HS-5 (cell line): Measurements from ENCODE around the gene DAB1.
"Not testable (repeated sequence)": the region's sequence is repeated elsewhere in the genome, so short reads cannot be mapped to it uniquely, and the experiment has no call there.

Experiments used
- DNase-seq: peaks from one replicate; pipeline ENCODE4 v3.0.0-alpha.2; 2012; ENCODE audit warnings: low read depth

DAB1 gene

GRCh38 chr1:57118948-57119603 lies 304.8 kb downstream of the DAB1 start:
- no peak for DNase-seq

GRCh38 chr1:57117753-57118152 lies 306.1 kb downstream of the DAB1 start:
- no peak for DNase-seq

GRCh38 chr1:57116871-57117270 lies 307.0 kb downstream of the DAB1 start:
- no peak for DNase-seq

- DNase-seq = no peak
Observed at GRCh38 chr1:57115030-57115614, 308.7 kb downstream of the DAB1 start.

GRCh38 chr1:57112148-57112547 lies 311.7 kb downstream of the DAB1 start:
- no peak for DNase-seq

GRCh38 chr1:57111175-57111574 lies 312.7 kb downstream of the DAB1 start:
- DNase-seq = no peak

GRCh38 chr1:57109883-57110282 lies 314.0 kb downstream of the DAB1 start:
- DNase-seq = no peak

DNA sequence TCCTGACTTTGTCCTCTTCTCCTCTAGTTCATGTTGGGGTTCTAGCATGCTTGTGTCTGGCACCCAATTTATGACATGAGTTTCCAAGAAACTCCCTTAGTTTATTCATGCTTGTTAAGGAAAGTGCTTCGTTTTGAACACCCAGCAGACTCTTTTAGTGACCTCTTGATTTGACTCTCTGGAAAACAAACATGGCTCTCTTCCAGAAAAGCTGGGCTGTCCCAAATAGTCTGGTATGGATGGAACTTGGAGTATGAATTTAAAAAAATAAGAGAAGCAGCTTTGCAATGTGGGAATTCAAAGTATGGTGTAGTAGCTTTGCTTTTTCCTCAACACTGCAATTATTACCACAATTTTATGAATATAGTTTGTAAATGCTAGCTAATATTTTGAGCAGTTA lies 314.6 kb downstream of the DAB1 start:
- DNase-seq = no peak

DNA sequence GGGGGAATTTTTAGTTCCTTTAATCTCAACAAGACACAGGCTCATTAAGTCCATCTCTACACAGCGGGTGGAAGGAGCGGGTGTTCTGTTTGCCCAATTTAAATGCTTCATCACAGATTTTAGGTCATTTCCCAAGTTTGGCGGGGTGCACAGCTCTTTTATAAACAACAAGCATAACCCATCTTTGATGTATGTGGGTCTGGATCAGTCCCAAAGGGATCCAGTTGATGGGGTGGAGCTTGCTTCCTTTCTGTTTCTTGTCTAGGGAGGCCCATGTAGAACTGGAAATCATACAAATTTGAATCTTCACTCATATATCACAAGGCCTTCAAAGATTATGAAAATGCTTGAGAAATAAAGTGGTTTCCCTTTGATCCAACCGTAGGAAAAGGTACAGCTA lies 317.6 kb downstream of the DAB1 start:
- no peak for DNase-seq

GRCh38 chr1:57102561-57103326 lies 321.1 kb downstream of the DAB1 start:
- no peak for DNase-seq

DNA sequence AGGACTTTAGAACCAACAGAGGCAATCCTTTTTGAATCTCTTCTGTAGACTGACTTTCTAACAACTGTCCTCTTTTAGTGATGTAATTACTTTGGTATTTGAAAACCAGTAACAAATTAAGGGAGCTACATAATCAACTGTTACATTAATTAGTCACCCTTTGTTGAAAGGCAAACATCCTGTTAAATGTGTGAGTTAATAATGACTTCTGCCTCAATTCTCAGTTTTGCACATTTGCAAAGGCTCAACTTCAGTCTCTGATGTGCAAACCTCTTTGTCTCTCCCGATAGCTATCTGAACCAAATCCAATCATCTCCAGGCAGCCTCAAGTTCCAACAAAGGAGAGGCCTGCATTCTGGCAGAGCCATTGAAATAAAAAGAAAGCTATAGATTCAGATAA lies 322.7 kb downstream of the DAB1 start:
- DNase-seq = no peak

DNA sequence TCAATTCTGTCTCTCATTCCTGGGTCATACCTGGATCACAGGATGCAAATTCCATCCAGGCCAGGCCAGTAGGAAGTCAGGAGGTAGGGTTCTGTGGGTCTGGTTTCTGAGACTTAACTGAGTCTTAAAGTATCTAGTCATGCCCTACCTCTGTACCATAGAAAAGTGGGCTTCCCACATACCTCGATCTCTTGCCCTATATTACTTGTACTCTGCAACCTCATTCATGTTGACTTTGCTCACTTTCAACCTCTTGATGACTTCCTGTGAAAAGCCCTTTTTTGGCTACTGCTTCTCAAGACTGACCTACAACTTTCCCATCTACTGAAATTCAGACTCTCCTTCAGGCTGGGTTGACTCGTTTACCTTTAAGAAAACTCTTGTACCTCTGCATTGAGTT lies 329.1 kb downstream of the DAB1 start:
- no peak for DNase-seq

DNA sequence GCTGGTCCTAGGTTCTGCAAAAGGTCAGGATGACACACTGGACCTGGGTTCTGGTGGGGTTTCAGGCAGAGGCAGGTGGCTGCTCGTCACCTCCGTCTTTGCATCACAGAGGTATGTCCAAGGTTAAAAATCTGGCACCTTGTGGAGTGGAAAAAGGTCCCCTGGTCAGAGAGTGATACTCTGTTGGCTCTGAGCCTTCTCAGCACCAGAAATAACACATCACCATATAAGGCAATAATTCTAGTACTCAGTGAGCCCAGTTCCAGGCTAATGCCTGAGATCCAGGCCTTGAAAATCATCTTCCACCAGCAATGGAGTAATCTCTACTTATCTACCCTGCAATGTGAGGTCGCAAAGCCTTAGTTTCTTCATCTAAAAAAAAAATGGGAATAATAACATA lies 330.7 kb downstream of the DAB1 start:
- DNase-seq = no peak

DNA sequence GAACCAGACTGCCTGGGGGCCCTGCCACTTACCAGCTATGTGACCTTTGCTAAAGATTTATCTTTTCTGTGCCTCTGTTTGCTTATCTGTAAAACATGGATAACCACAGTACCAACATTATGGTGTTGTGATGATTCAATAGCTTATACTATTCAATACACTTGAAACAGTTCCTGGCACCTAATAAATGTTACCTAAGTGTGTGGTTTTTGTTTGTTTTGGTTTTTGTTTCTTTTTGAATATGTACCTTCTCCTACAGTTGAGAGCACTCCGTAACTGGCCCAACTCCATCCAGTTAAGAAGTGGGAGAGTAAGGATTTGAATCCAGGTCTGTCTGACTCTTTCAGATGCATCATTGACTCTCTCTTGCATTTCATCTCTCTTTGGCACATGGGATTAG lies 332.2 kb downstream of the DAB1 start:
- DNase-seq = no peak

DNA sequence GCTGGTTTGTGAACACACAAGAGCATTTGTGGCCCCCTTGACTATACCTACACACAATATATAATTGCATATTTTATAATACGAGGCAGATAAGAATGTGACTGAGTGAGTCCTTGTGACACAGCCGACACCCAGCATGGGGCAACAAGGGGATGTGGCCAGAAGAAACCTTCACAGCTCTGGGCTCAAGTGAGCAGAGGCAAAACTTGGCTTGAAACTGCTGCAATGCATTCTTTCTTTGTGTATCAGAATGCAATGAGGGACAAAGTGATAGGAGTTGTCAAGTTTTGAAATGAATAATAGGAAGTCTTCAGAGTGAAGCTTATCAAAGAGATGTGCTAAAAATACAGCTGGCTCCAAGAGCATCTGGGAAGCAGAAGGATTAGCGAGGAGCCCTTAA lies 334.0 kb downstream of the DAB1 start:
- no peak for DNase-seq

DNA sequence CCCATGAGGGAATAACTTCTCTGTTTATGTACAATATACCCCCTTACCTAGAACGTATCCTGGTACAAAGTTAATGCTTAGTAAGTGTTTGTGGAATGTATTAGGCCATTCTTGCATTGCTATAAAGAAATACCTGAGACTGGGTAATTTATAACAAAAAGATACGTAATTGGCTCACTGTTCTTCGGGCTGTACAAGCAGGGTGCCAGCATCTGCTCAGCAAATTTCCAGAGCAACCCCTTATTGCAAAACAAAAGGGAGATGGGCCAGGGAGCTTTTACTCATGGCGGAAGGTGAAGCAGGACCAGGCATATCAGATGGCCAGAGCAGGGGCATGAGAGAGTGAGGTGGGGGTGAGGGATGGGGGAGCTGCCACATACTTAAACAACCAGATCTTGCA lies 334.6 kb downstream of the DAB1 start:
- no peak for DNase-seq

- DNase-seq = no peak
Observed at GRCh38 chr1:57088653-57089052, 335.2 kb downstream of the DAB1 start.

GRCh38 chr1:57087660-57088059 lies 336.2 kb downstream of the DAB1 start:
- not testable (repeated sequence) for DNase-seq

- no peak for DNase-seq
Observed at GRCh38 chr1:57086154-57086553, 337.7 kb downstream of the DAB1 start.

DNA sequence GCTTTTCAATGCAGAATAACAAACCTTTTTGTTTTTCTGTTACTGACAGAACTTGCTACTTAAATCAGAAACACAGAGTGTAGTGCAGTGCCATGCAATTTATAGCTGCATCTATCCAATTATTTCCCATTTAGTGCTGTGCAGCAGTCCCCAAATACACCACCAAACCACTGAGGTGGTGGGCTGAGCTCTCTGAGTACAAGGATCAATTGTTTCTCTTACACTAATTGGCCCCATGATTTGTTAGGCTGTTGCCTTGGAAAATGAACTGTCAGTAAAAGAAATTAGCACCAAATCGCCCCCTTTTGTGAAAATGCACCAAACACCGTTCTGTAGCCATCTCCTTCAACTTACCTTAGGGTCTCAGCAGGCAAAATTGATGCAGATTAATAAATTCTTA lies 339.2 kb downstream of the DAB1 start:
- no peak for DNase-seq

DNA sequence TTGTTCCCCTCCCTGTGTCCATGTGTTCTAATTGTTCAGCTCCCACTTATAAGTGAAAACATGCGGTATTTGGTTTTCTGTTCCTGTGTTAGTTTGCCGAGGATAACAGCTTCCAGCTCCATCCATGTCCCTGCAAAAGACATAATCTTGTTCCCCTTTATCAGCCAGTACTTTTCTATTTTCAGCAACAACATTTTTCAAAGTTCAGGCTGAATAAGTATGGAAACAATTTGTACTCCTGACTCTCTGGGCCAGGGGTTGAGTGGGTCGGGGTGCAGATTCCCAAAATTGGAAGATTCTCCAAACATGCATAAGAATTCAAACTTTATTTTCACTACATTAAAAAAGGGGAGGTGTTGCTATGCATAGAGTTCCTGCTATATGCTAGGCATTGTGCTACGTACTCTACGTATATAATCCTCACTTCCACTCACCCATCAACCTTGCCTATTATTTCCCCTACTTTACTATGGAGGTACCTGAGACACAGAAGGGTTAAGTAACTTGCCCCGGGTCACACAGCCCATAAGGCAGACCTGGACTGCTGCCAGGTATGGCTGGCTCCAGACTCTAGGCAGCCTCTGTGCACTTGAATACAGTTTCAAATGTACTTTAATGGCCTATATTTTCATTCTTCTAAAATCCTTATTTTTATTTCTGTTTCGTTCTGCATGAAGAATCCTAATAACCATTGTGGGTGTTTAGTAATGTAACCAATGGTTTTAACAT lies 341.0 kb downstream of the DAB1 start:
- DNase-seq = no peak

GRCh38 chr1:57079454-57080157 lies 344.3 kb downstream of the DAB1 start:
- no peak for DNase-seq
